Kidney (tissue), 14 donors: Measurements from ENCODE around the gene SOX13. TPM values are rescaled to one million over a fixed set of nuclear protein-coding genes. Genes with fewer than 3 reads are reported as not detected.

ENCODE experiments used
- DNase-seq, 5 donors: peaks; one replicate each; pipeline ENCODE4 v3.0.0-alpha.2; 2013 to 2020
- FAIRE-seq: peaks from 2 replicates; lab custom pipeline; 2012; peaks lifted over from hg19 to GRCh38; lab: Jason Lieb, UNC
- H3K27ac ChIP-seq, 2 donors: one replicate each; pipeline ENCODE4 v1.7.0; 2013; ENCODE audit warnings: low read depth in 2 of 2, low read length in 2 of 2, inconsistent platforms in 1 of 2
- H3K27me3 ChIP-seq: one replicate; pipeline ENCODE4 v1.7.1; 2013; ENCODE audit warnings: low read length, inconsistent platforms; ENCODE audit not compliant: control insufficient read depth, insufficient read depth
- H3K36me3 ChIP-seq, 3 donors: one replicate each; pipeline versions ENCODE4 v1.7.0 to v1.7.1; 2013; ENCODE audit warnings: low read length in 3 of 3, control low read depth in 1 of 3, inconsistent platforms in 1 of 3; ENCODE audit not compliant: insufficient read depth in 3 of 3, control insufficient read depth in 2 of 3
- H3K4me1 ChIP-seq, 3 donors: one replicate each; pipeline versions ENCODE4 v1.7.0 to v1.7.1; 2013; ENCODE audit warnings: low read length in 3 of 3, inconsistent platforms in 1 of 3, low read depth in 1 of 3; ENCODE audit not compliant: control insufficient read depth in 2 of 3, insufficient read depth in 2 of 3
- H3K4me3 ChIP-seq, 3 donors: one replicate each; pipeline versions ENCODE4 v1.7.0 to v1.8.1; 2013; ENCODE audit warnings: low read length in 3 of 3, control low read depth in 1 of 3, inconsistent platforms in 1 of 3
- H3K9ac ChIP-seq, 3 donors: one replicate each; pipeline versions ENCODE4 v1.7.0 to v1.7.1; 2013; ENCODE audit warnings: low read length in 3 of 3, control low read depth in 1 of 3, inconsistent platforms in 1 of 3
- H3K9me3 ChIP-seq, 3 donors: one replicate each; pipeline versions ENCODE4 v1.7.0 to v1.7.1; 2013; ENCODE audit warnings: low read length in 3 of 3, control low read depth in 1 of 3, inconsistent platforms in 1 of 3; ENCODE audit not compliant: control insufficient read depth in 2 of 3, insufficient read depth in 1 of 3
- intact Hi-C: fragments of 100-400 bp; cut with DNase I; formaldehyde crosslinking; loops from one replicate; pipeline ENCODE4 v1.11.1; 2022
- polyA plus RNA-seq: library from polyadenylated mRNA; stranded (reverse); fragments of 350-450 nt; fragmentation: Illumina TruSeq; extraction: RNeasy Lipid Tissue Mini Kit (QIAGEN cat#74804); gene quantifications from one replicate; pipeline ENCODE4 v1.2.3, GENCODE V29; 2014; ENCODE audit warnings: low read depth, low replicate concordance; ENCODE audit not compliant: insufficient read depth
- total RNA-seq: library from RNA; stranded (reverse); fragmentation: NEBNext Ultra II Directional; extraction: Animal tissue kit (Norgen Biotek cat#: 25700); gene quantifications from one replicate; pipeline ENCODE4 v1.2.1, GENCODE V29; 2021
- TF ChIP-seq, protein P1 (sequence below): IDR thresholded peaks from 3 replicates; pipeline ENCODE4 v1.5.1; 2012; ENCODE audit warnings: mild to moderate bottlenecking, moderate library complexity, borderline replicate concordance; ENCODE audit not compliant: insufficient read depth; ENCODE audit errors: extremely low read depth
- donor health status: control.
- donor health status: control.
- donor health status: control.
- donor health status: control.
- donor health status: control.
- donor health status: DM: yes; HTN: yes; CAD: no.
- donor health status: Normal renal cell carcinoma (clear cell type).

The SOX13 gene
- total and polyA plus RNA-seq, 2 donors from 2014 or later, result 23.9 to 55.2 TPM

DNA sequence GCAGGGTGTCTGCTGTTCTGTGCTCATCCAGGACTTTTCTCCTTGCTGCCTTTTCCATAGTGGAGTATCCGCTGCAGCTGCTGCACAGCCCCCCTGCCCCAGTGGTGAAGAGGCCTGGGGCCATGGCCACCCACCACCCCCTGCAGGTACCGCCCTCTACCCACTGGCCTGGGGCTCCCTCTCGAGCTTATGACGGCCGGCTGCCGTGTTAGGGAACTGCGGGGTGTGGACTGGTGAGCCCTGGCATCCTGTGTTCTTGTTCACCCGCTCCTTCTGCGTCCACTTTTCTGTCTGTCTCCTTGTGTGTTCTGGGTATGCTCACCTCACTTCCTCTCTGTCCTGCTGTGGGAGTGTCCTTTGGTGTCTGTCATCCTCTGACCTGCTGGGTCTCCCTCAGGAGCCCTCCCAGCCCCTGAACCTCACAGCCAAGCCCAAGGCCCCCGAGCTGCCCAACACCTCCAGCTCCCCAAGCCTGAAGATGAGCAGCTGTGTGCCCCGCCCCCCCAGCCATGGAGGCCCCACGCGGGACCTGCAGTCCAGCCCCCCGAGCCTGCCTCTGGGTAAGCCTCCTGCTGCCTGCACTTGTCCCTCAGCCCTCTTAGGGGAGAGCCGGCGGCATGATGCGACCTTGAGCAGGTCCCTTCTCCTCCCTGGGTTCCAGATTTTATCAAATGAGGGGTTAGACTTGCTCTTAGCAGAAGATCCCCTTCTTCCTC is 49.1 kb downstream of the SOX13 start:
- Histone ChIP-seq H3K9me3 (no peaks in the 10 kb centered on the region), H3K9ac (no peak overlapping the region), H3K4me1 (peaks cover 0 to 13% (median 7%) of the 10 kb centered on the region in 3 donors), H3K27ac (no peak overlapping the region), H3K36me3 (peaks cover 5 to 77% (median 42%) of the 10 kb centered on the region in 3 donors), H3K4me3 (no peak overlapping the region), H3K27me3 (no peaks in the 10 kb centered on the region)
- FAIRE-seq (no peak), DNase-seq (no peak)
- intact Hi-C loops, result no loop called here
- TF ChIP-seq, protein P1, sequence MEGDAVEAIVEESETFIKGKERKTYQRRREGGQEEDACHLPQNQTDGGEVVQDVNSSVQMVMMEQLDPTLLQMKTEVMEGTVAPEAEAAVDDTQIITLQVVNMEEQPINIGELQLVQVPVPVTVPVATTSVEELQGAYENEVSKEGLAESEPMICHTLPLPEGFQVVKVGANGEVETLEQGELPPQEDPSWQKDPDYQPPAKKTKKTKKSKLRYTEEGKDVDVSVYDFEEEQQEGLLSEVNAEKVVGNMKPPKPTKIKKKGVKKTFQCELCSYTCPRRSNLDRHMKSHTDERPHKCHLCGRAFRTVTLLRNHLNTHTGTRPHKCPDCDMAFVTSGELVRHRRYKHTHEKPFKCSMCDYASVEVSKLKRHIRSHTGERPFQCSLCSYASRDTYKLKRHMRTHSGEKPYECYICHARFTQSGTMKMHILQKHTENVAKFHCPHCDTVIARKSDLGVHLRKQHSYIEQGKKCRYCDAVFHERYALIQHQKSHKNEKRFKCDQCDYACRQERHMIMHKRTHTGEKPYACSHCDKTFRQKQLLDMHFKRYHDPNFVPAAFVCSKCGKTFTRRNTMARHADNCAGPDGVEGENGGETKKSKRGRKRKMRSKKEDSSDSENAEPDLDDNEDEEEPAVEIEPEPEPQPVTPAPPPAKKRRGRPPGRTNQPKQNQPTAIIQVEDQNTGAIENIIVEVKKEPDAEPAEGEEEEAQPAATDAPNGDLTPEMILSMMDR, result no peak

DNA sequence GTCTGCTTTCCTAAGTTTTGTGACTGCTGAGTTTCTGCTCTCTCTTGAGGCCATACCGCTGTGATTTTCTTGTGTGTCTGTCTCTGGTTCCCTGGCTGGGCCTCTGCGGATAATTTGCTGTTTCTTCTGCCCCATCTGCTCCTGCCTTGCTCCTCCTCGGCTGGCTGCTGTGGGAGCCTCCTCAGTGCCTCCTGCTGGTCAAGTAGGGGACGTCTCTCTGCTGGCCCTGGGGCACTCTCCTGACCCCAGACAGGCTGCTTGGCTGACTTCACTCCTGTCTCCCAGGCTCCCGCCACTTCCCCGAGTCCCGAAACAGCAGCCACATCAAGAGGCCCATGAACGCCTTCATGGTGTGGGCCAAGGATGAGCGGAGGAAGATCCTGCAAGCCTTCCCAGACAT is 50.5 kb downstream of the SOX13 start:
- peaks cover 0 to 18% (median 16%) of the 10 kb centered on the region in 3 donors for H3K4me1 ChIP-seq
- DNase-seq, result no peak
- H3K27ac ChIP-seq, result no peak overlapping the region
- TF ChIP-seq, protein P1, result peak; percentile 23
- H3K9ac ChIP-seq, result no peak overlapping the region
- H3K9me3 ChIP-seq, result no peaks in the 10 kb centered on the region
- intact Hi-C loops, result no loop called here
- no peaks in the 10 kb centered on the region for H3K27me3 ChIP-seq
- FAIRE-seq, result no peak
- H3K4me3 ChIP-seq, result no peak overlapping the region
- H3K36me3 ChIP-seq, result peaks cover 5 to 68% (median 36%) of the 10 kb centered on the region in 3 donors

DNA sequence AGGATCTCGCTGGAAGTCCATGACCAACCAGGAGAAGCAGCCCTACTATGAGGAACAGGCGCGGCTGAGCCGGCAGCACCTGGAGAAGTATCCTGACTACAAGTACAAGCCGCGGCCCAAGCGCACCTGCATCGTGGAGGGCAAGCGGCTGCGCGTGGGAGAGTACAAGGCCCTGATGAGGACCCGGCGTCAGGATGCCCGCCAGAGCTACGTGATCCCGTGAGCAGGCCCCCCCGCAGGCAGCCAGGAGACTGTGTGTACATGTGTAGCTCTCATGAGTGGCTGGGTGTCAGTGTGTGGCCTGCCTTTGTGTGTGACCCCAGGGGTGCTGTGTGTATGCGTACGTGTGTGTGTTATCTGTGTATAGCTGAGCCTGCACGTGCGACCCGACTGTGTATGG is 51.7 kb downstream of the SOX13 start:
- peaks cover 5 to 57% (median 28%) of the 10 kb centered on the region in 3 donors for H3K36me3 ChIP-seq

More for the DNA sequence above, 51.7 kb downstream of the SOX13 start:
- Histone ChIP-seq H3K9ac (no peak overlapping the region), H3K27me3 (no peaks in the 10 kb centered on the region), H3K4me1 (peaks cover 0 to 29% (median 29%) of the 10 kb centered on the region in 3 donors), H3K9me3 (no peaks in the 10 kb centered on the region), H3K4me3 (peak overlapping the region in 1 of 3 donors; percentile 4), H3K27ac (no peak overlapping the region)
- DNase-seq (no peak), FAIRE-seq (no peak)
- TF ChIP-seq, protein P1, result no peak
- intact Hi-C loops, result no loop called here
